AG04449 (cell line): Measurements from ENCODE around the gene BRF1.
"Not testable (repeated sequence)": the region's sequence is repeated elsewhere in the genome, so short reads cannot be mapped to it uniquely, and the experiment has no call there.

Source experiments
- CTCF ChIA-PET: fragments of 350-600 bp; formaldehyde crosslinking; extraction: SDS; loops from one replicate; lab custom pipeline; 2021; ENCODE audit warnings: antibody characterized with exemption; lab: Yijun Ruan, JAX
- POLR2A ChIA-PET: fragments of 400-600, 350-600 bp; formaldehyde crosslinking; extraction: SDS; loops from one replicate; lab custom pipeline; 2020; ENCODE audit warnings: antibody characterized with exemption, inconsistent platforms; lab: Yijun Ruan, JAX
- DNase-seq: peaks from one replicate; pipeline ENCODE4 v3.0.0-alpha.2; 2010; ENCODE audit warnings: low read depth, low spot score
- H3K4me3 ChIP-seq: 2 replicates; pipeline ENCODE4 v1.5.1; 2011; ENCODE audit warnings: low read depth, mild to moderate bottlenecking, control low read depth, low read length
- CTCF ChIP-seq: IDR thresholded peaks from one replicate; pipeline ENCODE4 v1.5.1; 2011; ENCODE audit warnings: mild to moderate bottlenecking, moderate library complexity, low read length, control low read depth, inconsistent platforms; ENCODE audit not compliant: insufficient read depth; ENCODE audit errors: missing control alignments

The BRF1 gene

GRCh38 chr14:105299654-105300541 is 903 bp downstream of the BRF1 start:
- CTCF ChIA-PET, result interaction anchor here (0.7 to 1.8 kb wide), 5 partner anchors 17 to 213 kb away, joined by 3 to 4 read pairs (median 3); no protein-coding TSS in a partner anchor

DNA sequence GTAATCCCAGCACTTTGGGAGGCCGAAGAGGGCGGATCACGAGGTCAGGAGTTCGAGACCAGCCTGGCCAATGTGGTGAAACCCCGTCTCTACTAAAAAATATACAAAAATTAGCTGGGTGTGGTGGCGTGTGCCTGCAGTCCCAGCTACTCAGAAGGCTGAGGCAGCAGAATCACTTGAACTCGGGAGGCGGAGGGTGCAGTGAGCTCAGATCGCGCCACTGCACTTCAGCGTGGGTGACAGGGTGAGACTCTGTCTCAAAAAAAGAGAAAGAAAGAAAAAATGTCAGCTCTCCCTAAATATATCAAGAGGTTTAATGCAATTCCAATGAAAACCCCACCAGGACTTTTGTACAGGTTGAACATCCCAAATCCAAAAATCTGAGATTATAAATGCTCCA is 3.5 kb downstream of the BRF1 start:
- POLR2A ChIA-PET, DNase-seq, H3K4me3 ChIP-seq: not testable (repeated sequence)
- CTCF ChIA-PET, result interaction anchor here (1.7 to 2.9 kb wide), 2 partner anchors 15 to 54 kb away, joined by 4 to 12 read pairs; no protein-coding TSS in a partner anchor

More at GRCh38 chr14:105299654-105300541, 903 bp downstream of the BRF1 start:
- peak overlapping the region; percentile 89 for H3K4me3 ChIP-seq
- TF ChIP-seq CTCF, result no peak
- POLR2A ChIA-PET, result interaction anchor here (0.5 to 1.5 kb wide), 2 partner anchors 14 to 86 kb away, joined by 3 to 19 read pairs; partner anchors contain the start of gene PACS2
- DNase-seq, result no peak

DNA sequence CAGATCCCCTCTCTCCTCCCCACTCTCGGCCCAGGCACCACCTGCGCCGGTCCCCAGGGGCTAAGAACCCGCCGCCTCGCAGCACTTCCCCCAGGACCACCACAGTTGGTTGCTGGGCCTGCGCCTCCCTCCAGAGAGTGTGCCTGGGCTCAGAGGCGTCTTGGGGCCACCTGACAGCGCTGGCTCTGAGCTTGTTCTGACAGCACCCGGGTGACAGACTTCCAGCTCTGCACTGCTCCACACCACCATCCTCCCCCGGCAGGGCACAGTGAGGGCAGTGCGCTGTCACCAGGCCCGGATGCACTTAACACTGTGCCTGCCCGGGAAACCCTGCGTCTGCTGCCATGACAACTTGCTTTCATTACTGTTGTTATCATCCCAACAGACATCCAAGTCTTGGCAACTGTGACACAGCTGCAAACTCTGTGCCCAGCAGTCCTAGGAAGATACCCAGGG is 6.6 kb downstream of the BRF1 start:
- no peak for TF ChIP-seq CTCF
- H3K4me3 ChIP-seq, result no peak overlapping the region
- ChIA-PET POLR2A (no interaction called here), CTCF (interaction anchor here (1.2 to 5.0 kb wide), 2 partner anchors 9 to 12 kb away, joined by 3 to 20 read pairs; no protein-coding TSS in a partner anchor)
- no peak for DNase-seq

DNA sequence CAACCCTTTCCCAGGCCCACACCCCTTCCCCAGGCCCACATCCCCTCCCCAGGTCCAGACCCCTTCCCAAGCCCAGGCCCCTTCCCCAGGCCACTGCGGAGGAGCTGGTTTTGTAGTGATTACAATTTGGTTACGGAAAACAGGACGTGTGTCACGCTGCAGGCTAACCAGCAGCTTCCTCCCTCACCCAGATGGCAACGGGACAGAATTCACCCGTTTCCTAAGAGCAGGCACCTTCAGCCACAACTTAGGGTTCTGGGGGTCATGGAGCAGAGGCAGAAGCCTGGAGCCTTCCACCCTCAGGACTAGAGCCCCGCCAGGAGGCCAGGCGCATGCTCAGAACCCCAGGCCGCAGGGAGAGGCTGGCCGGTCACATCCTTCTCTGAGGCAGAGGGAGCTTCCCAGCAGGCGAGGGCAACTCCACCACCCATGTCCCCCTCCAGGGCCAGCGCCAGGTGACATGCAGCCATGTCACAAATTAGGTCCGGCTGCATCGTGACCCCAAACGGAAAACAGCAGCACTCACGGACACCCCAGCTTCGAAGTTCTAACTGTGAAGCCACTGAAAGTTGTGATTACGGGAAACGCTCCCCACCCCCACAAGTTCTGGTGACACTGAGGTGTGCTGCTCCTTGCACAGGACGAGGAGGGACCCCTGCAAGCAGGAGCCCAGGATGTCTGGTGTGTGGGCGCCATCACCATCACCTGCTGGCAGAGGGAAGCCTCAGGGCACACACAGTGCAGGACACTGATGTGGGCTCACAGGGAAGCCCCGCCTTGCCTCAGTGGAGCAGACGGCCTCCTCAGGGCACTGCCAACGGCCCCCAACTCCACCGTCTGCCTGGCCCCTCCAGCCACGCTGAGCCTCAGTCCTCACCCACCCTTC is 7.7 kb downstream of the BRF1 start:
- CTCF ChIA-PET, result interaction anchor here (0.9 to 5.0 kb wide), 4 partner anchors 11 to 90 kb away, joined by 3 to 20 read pairs (median 4); no protein-coding TSS in a partner anchor
- POLR2A ChIA-PET, result no interaction called here
- no peak for TF ChIP-seq CTCF
- no peak for DNase-seq
- no peak overlapping the region for H3K4me3 ChIP-seq

DNA sequence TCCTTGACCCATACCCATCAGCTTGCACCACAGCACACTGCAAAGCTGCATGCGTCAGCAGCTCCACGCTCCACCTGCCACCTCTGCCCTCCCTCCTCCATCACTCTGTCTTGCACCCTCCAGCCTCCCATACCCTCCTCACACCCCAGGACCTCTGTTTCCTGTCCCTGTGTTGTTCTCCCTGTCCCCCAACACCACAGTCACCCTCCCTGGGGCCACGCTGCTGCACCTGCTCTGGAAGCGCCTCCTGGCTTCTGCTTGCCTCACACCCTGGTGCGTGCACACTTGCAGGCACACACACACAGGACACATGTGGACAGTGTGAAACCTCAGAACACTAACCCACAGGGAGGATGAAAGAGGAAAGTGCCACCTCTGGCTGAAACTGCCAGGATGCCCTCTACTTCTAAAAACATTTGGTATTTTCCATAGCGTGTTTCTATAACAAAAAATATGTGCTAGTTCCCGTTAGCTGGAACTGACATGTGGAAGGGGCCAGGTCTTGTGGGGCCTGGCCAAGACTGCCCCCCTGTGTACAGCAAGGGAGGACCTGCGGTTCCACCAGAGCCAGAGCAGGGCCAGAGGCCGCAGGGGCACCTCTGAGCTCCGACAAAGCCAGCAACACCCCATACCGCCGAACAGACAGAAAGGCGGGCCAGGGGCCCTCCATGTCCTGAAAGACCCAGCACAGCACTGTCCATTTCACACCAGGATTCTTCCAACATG is 10.0 kb downstream of the BRF1 start:
- DNase-seq, result no peak
- H3K4me3 ChIP-seq, result no peak overlapping the region
- POLR2A ChIA-PET, result no interaction called here
- no peak for TF ChIP-seq CTCF
- CTCF ChIA-PET, result interaction anchor here (5.0 kb wide), 1 partner anchor 8 kb away, joined by 20 read pairs; no protein-coding TSS in a partner anchor

GRCh38 chr14:105288936-105289335 is 11.9 kb downstream of the BRF1 start:
- DNase-seq, POLR2A ChIA-PET: not testable (repeated sequence)
- CTCF ChIA-PET, result interaction anchor here (0.6 to 0.9 kb wide), 3 partner anchors 61 to 637 kb away, joined by 3 read pairs; no protein-coding TSS in a partner anchor

More at GRCh38 chr14:105288936-105289335, 11.9 kb downstream of the BRF1 start:
- not testable (repeated sequence) for H3K4me3 ChIP-seq
